ENCODE results near the gene DNAH7. TPM values are rescaled to one million over a fixed set of nuclear protein-coding genes. Genes with fewer than 3 reads are reported as not detected.

The DNAH7 gene
- total RNA-seq, 2 donors from 2014 or later = 0.02 to 0.11 TPM

DNA sequence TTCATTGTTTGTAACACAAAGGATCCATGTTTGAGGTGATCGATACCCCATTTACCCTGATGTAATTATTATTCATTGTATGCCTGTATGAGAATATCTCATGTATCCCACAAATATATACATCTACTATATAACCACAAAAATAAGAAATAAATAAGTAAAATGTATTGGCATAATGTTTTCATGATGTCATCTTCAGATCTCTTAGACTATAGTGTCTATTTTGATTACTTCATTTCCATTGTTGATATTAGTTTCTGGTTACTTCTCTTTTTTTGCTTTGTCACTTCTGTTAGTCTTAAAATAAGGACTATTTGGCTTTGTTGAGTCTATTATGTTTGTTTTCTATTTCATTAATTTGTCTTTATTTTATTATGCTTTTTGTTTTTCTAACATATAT, 301.9 kb downstream of the DNAH7 start:
- Mint-ChIP-seq H3K27me3 (peaks cover 0 to 7% of the 10 kb centered on the region in 2 donors), H3K9me3 (peaks cover 19% of the 10 kb centered on the region), H3K36me3 (peaks cover 15% of the 10 kb centered on the region), H3K27ac (no peak overlapping the region), H3K4me1 (ENCODE audit: low read depth in 2 of 2) (no peaks in the 10 kb centered on the region), H3K4me3 (no peak overlapping the region)
- DNase-seq (ENCODE audit: low spot score) (no peak), ATAC-seq (no peak)

DNA sequence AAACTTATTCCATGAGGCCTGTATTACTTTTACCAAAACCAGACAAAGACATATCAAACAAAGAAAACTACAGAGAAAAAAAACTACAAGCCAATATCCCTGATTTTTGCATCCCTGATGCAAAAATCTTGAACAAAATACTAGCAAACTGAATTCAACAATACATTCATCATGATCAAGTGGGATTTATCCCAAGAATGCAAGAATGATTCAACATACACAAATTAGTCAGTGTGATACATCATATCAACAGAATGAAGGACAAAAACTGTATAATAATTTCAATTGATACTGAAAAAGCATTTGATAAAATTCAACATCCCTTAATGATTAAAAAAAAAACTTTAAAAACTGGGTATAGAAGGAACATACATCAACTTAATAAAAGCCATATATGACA, 304.8 kb downstream of the DNAH7 start:
- Mint-ChIP-seq H3K27ac (no peak overlapping the region), H3K27me3 (peaks cover 0 to 7% of the 10 kb centered on the region in 2 donors), H3K4me3 (no peak overlapping the region), H3K4me1 (ENCODE audit: low read depth in 2 of 2) (no peaks in the 10 kb centered on the region), H3K9me3 (peaks cover 26% of the 10 kb centered on the region), H3K36me3 (peaks cover 21% of the 10 kb centered on the region)
- ATAC-seq (no peak), DNase-seq (ENCODE audit: low spot score) (no peak)

DNA sequence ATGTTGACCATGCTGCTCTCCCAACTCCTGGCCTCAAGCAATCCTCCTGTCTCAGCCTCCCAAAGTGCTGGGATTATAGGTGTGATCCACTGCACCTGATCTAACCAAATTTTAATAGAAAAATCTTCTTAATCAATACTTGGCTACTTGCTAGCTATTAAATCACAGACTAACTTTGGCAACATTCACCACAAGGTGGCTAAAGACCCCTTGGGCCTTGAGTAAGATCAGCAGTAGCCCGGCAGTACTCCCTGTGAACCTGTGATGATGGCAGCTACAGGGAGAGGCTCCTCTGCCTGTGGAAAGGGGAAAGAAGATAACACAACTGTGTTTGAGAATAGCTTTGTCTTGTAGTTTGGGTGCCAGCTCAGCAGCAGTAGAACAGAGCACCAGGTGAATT, 308.8 kb downstream of the DNAH7 start:
- DNase-seq (ENCODE audit: low spot score) (no peak), ATAC-seq (no peak)
- no peak overlapping the region for H3K4me3 Mint-ChIP-seq
- H3K36me3 Mint-ChIP-seq = peaks cover 20% of the 10 kb centered on the region
- no peak overlapping the region for H3K27ac Mint-ChIP-seq
- H3K9me3 Mint-ChIP-seq = peaks cover 22% of the 10 kb centered on the region
- peaks cover 0 to 7% of the 10 kb centered on the region in 2 donors for H3K27me3 Mint-ChIP-seq
- H3K4me1 Mint-ChIP-seq (ENCODE audit: low read depth in 2 of 2) = no peaks in the 10 kb centered on the region

DNA sequence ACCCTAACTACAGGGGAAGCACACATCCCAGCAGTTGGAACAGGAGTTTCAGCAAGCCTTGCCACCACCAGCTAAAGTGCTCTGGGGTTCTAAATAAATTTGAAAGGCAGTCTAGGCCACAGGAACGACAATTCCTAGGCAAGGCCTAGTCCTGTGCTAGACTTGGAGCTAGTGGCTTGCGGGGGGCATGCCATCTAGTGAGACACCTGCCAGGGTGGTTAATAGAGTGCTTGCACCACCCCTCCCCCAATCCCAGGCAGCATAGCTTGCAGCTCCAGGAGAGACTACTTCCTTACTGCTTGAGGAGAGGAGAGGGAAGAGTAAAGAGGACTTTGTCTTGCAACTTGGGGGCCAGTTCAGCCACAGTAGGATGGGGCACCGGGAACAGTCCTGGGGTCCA, 309.8 kb downstream of the DNAH7 start:
- DNase-seq (ENCODE audit: low spot score) (no peak), ATAC-seq (no peak)
- Mint-ChIP-seq H3K9me3 (peaks cover 22% of the 10 kb centered on the region), H3K27ac (no peak overlapping the region), H3K4me1 (ENCODE audit: low read depth in 2 of 2) (no peaks in the 10 kb centered on the region), H3K27me3 (peaks cover 0 to 7% of the 10 kb centered on the region in 2 donors), H3K36me3 (peaks cover 12% of the 10 kb centered on the region), H3K4me3 (no peak overlapping the region)

DNA sequence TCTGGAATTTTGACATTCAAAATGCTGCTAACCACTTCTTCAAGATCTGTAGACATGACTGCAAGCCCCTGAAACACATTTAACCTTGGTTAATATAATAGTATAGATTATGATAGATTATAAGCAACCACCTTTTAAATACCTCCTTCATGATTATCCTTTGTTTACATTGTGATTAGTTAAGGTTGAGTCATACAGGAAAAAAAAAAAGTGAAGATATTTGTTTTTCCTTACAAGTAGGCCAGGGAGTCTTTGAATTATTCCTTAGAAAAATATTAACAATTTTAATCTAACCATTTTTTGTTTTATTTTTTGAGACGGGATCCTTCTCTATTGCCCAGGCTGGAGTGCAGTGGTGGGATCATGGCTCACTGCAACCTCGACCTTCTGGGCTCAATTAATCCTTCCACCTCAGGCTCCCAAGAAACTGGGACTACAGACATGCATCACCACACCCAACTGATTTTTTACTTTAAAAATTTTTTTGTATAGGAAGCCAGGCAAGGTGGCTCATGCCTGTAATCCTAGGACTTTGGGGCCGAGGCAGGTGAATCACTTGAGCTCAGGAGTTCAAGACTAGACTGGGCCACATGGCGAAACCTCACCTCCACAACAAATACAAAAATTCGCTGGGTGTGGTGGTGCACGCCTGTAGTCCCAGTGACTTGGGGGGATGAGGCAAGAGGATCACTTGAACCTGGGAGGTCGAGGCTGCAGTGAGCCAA, 312.3 kb downstream of the DNAH7 start:
- Mint-ChIP-seq H3K4me3 (no peak overlapping the region), H3K27ac (no peak overlapping the region), H3K36me3 (peaks cover 6% of the 10 kb centered on the region), H3K9me3 (peaks cover 5% of the 10 kb centered on the region), H3K27me3 (no peaks in the 10 kb centered on the region), H3K4me1 (ENCODE audit: low read depth in 2 of 2) (no peaks in the 10 kb centered on the region)
- no peak for DNase-seq (ENCODE audit: low spot score)
- ATAC-seq = no peak

DNA sequence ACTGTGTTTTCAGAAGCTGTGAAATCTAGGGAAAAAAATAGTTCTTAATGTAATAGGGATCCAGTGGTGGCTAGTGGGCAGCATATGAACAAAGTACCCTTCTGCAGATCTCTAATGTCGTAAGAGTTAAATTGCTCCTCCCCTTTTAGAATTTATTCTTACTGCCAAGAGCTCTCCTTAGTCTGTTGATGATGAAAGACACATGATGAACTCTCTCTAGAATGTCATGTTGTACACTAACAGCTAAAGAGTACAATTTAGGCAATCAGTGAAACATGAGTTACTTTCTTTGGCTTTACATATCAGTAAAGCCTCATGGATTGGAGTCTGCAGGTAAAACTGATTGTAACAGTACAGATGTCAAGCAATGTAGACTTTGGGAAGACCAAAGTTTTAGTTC, 327.4 kb downstream of the DNAH7 start:
- DNase-seq (ENCODE audit: low spot score) (no peak), ATAC-seq (no peak)
- no peaks in the 10 kb centered on the region for H3K9me3 Mint-ChIP-seq
- no peaks in the 10 kb centered on the region for H3K27me3 Mint-ChIP-seq
- H3K4me1 Mint-ChIP-seq (ENCODE audit: low read depth in 2 of 2) = no peaks in the 10 kb centered on the region
- H3K27ac Mint-ChIP-seq = no peak overlapping the region
- no peak overlapping the region for H3K4me3 Mint-ChIP-seq
- H3K36me3 Mint-ChIP-seq = peaks cover 13% of the 10 kb centered on the region

DNA sequence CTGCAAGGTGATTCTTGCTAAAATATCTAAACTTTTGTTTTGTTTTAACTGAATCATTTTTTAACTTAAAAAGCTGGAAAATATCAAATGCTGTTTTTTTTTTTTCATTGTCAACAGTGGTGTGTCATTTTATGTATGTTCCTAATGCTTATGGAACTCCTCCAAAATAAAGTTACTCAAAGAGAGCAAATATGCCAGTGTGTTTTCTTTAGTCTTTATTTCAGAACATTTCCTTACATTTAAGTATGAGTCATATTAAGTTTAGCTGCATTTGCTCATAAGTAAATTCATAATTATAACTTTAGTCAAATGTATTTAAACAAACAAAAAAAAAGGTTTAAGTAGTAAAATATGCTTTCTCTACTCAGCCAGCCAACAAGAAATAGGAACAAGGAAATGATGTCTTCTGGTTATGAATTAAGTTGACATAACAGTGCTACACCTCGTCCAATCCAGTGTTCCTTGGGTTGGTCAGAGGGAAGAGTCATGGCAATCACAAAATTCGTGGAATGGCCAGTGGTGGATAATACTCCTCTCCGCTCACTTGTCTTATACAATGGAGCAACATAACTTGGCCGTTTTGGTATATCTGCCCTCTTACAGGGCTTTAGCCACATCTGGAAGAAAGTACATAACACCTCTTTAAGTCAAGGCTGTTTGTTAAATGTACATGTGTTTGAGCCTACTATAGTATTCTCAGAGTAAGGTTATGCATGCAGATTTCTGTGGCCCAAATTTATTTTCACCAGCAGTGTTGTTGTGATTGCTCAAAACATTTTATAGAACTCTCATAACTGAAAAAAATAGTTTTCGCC, 330.9 kb downstream of the DNAH7 start:
- Mint-ChIP-seq H3K27ac (no peak overlapping the region), H3K4me1 (ENCODE audit: low read depth in 2 of 2) (no peaks in the 10 kb centered on the region), H3K4me3 (no peak overlapping the region), H3K27me3 (no peaks in the 10 kb centered on the region), H3K36me3 (peaks cover 11% of the 10 kb centered on the region), H3K9me3 (no peaks in the 10 kb centered on the region)
- DNase-seq (ENCODE audit: low spot score) (no peak), ATAC-seq (no peak)

DNA sequence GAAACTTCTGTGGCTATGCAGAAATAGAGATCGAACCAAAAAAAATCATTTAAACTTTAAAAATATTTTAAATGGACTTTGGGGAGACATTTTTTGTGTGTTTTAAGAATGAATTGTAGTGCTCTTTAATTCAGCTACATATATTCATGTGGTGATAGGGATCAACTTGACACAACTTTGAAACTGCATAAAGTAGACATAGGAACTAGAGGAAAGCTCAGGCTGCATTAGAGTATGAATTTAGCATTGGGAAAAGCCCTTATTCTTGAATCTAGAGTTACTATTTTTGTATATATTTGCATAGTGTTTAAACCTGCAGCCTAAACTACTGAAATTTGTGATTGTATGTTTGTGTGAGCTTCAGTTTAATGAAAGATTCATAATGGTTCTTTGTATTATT, 333.3 kb downstream of the DNAH7 start:
- no peak for DNase-seq (ENCODE audit: low spot score)
- H3K4me1 Mint-ChIP-seq (ENCODE audit: low read depth in 2 of 2) = peaks cover 9 to 14% of the 10 kb centered on the region in 2 donors
- ATAC-seq = no peak
- H3K36me3 Mint-ChIP-seq = peaks cover 16% of the 10 kb centered on the region
- peaks cover 7% of the 10 kb centered on the region for H3K9me3 Mint-ChIP-seq
- H3K4me3 Mint-ChIP-seq = no peak overlapping the region
- H3K27ac Mint-ChIP-seq = no peak overlapping the region
- H3K27me3 Mint-ChIP-seq = no peaks in the 10 kb centered on the region

DNA sequence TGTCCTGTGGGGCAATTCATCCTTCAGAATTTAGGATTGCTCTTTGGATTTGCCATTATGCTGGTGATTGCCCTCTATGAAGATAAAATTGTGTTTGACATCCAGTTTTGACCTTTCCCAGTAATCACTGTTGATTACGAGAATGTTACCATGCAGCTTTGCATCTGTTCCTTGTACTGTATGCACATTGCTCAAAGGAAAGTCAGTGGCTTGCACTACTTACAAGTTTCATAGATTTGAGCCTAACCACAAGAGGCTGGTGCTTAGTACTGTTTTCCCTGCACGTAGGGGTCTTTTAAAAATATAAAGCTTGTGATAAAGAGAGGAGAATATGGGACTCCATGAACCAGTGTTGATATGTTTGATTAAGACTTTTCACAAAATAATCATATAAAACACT, 333.7 kb downstream of the DNAH7 start:
- peaks cover 20% of the 10 kb centered on the region for H3K36me3 Mint-ChIP-seq
- no peak overlapping the region for H3K4me3 Mint-ChIP-seq
- ATAC-seq = no peak

DNA sequence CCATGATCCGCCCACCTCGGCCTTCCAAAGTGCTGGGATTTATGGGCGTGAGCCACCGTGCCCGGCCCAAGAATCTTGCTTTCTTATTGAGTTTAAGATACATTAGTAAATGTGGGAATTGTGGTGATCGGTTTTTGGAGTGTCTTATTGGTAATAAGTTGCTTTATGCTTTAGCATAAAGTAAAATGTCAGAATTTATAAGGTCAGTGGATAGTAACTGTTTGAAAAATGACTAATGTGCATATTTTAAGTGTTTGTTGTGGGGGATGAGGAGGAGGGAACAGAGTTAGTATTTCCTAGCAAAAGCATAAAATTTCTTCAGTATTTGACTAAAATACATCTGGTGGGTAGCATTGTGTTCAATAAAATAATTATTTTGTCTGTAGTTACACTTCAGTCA, 334.2 kb downstream of the DNAH7 start:
- H3K36me3 Mint-ChIP-seq = peaks cover 25% of the 10 kb centered on the region

More for the DNA sequence above, 333.7 kb downstream of the DNAH7 start:
- H3K4me1 Mint-ChIP-seq (ENCODE audit: low read depth in 2 of 2) = peaks cover 12 to 18% of the 10 kb centered on the region in 2 donors
- H3K27me3 Mint-ChIP-seq = no peaks in the 10 kb centered on the region
- H3K27ac Mint-ChIP-seq = no peak overlapping the region
- DNase-seq (ENCODE audit: low spot score) = no peak
- H3K9me3 Mint-ChIP-seq = peaks cover 7% of the 10 kb centered on the region

DNA sequence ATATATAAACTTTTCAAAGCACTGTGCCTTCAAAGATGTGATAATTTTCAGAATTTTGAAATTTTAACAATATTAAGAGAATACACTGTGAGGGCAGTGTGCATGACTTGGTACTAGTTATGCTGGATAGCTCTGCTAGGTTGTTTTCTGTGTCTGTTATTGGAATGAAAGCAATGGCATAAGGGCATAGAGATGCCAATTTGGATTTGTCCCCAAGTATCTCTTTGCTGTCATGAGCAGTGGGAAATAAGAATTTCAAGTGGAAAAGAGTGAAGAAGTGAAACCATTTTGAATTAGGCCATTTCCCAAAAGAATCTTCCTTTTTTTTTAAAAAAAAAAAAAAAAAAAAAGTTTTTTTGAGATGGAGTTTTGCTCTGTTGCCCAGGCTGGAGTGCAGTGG, 334.8 kb downstream of the DNAH7 start:
- Mint-ChIP-seq H3K9me3 (peaks cover 7% of the 10 kb centered on the region), H3K4me1 (ENCODE audit: low read depth in 2 of 2) (peaks cover 12 to 18% of the 10 kb centered on the region in 2 donors), H3K27me3 (no peaks in the 10 kb centered on the region), H3K36me3 (peaks cover 28% of the 10 kb centered on the region), H3K4me3 (no peak overlapping the region), H3K27ac (no peak overlapping the region)
- ATAC-seq (no peak), DNase-seq (ENCODE audit: low spot score) (no peak)

More for the DNA sequence above, 334.2 kb downstream of the DNAH7 start:
- Mint-ChIP-seq H3K27me3 (no peaks in the 10 kb centered on the region), H3K27ac (no peak overlapping the region), H3K4me3 (no peak overlapping the region), H3K4me1 (ENCODE audit: low read depth in 2 of 2) (peaks cover 12 to 18% of the 10 kb centered on the region in 2 donors), H3K9me3 (peaks cover 7% of the 10 kb centered on the region)
- no peak for DNase-seq (ENCODE audit: low spot score)
- no peak for ATAC-seq

DNA sequence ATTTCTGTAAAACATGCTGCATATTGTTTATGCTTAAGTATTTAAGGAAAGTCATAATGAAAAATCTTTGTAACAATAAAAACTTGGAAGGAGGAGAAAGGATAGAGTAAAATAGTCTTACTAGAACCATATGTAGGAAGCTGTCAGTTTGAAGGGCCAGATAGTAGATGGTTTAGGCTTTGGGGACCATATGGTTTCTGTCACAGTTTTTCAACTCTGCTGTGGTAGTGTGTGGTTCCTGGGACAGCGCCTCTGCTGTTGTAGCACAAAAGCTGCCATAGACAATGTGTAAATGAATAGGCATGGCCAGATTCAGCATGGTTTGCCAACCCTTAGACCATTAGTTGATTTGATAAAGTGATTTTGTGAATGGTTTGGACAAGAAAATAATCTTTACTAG, 336.1 kb downstream of the DNAH7 start:
- H3K9me3 Mint-ChIP-seq = peaks cover 7% of the 10 kb centered on the region
- DNase-seq (ENCODE audit: low spot score) (no peak), ATAC-seq (no peak)
- H3K4me1 Mint-ChIP-seq (ENCODE audit: low read depth in 2 of 2) = peaks cover 12 to 18% of the 10 kb centered on the region in 2 donors
- H3K27me3 Mint-ChIP-seq = no peaks in the 10 kb centered on the region
- peaks cover 28% of the 10 kb centered on the region for H3K36me3 Mint-ChIP-seq
- no peak overlapping the region for H3K27ac Mint-ChIP-seq
- no peak overlapping the region for H3K4me3 Mint-ChIP-seq

DNA sequence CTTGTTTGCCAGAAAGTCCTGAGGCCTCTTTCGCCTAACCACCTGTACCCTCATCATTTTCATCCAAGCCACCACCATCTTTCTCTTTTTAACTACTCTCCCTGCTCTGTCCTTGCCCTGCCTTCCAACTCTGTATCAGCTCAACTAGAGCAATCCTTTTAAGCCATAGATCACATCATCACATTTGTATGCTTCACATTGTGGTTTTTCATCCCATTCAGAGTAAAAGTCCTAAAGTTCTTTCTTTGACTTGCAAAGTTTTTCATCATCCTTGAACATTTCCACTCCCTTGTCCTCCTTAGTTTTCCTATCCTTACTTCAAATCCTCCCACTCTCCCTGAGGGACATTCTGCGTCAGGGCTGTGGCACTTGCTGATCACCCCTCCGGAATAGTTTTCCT, 337.7 kb downstream of the DNAH7 start:
- Mint-ChIP-seq H3K36me3 (peaks cover 28% of the 10 kb centered on the region), H3K27ac (no peak overlapping the region)

DNA sequence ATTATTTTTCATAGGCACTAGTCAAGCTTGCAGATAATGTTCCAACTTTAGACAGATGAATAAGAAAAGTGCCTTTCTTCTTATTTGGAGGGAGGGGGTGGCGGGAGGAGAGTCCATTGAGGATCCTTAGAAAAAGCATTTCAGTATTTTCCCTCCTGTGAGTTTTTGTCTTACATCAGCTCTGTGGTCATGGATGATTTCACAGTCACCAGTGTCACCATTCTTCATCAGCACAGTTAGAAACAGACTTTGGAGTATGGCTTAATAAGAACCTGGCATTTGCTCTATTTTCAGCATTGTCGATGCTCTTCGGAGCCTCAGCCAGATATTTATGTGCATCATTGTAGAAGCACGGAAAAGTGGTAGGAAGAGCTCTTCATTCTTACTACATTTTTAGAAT, 341.5 kb downstream of the DNAH7 start:
- Mint-ChIP-seq H3K27ac (no peak overlapping the region), H3K4me1 (ENCODE audit: low read depth in 2 of 2) (peaks cover 12 to 18% of the 10 kb centered on the region in 2 donors), H3K4me3 (no peak overlapping the region), H3K9me3 (peaks cover 7% of the 10 kb centered on the region), H3K27me3 (no peaks in the 10 kb centered on the region), H3K36me3 (peaks cover 28% of the 10 kb centered on the region)
- ATAC-seq (no peak), DNase-seq (ENCODE audit: low spot score) (no peak)

More for the DNA sequence above, 337.7 kb downstream of the DNAH7 start:
- Mint-ChIP-seq H3K9me3 (peaks cover 7% of the 10 kb centered on the region), H3K4me1 (ENCODE audit: low read depth in 2 of 2) (peaks cover 12 to 18% of the 10 kb centered on the region in 2 donors), H3K27me3 (no peaks in the 10 kb centered on the region), H3K4me3 (no peak overlapping the region)
- ATAC-seq (no peak), DNase-seq (ENCODE audit: low spot score) (no peak)

Measured in natural killer cell treated with Interleukin-12 subunit alpha and Interleukin-12 subunit beta and Interleukin-15 and Interleukin-18, amount 100 ng/mL, for 72 hours (primary cell).